Large intestine (tissue), 3 donors: ENCODE measurements around the gene GP1BA. TPM values are rescaled to one million over a fixed set of nuclear protein-coding genes. Genes with fewer than 3 reads are reported as not detected.

Experiments used
- DNase-seq, 2 donors: peaks; one replicate each; pipeline versions ENCODE4 v3.0.0 to v3.0.0-alpha.2; 2013
- H3K27ac ChIP-seq: one replicate; pipeline ENCODE4 v1.5.1; 2013; ENCODE audit warnings: low read length
- H3K27me3 ChIP-seq: 2 replicates; pipeline ENCODE4 v1.6.1; 2013; ENCODE audit warnings: low read length; ENCODE audit not compliant: control insufficient read depth, insufficient read depth
- H3K36me3 ChIP-seq: 2 replicates; pipeline ENCODE4 v1.6.1; 2013; ENCODE audit warnings: low read length; ENCODE audit not compliant: control insufficient read depth, insufficient read depth
- H3K4me1 ChIP-seq: one replicate; pipeline ENCODE4 v1.6.1; 2013; ENCODE audit warnings: low read length; ENCODE audit not compliant: control insufficient read depth, insufficient read depth
- H3K4me3 ChIP-seq: one replicate; pipeline ENCODE4 v1.5.1; 2013; ENCODE audit warnings: low read length
- H3K9me3 ChIP-seq: one replicate; pipeline ENCODE4 v1.6.1; 2013; ENCODE audit warnings: mild to moderate bottlenecking, low read depth, low read length, moderate library complexity; ENCODE audit not compliant: control insufficient read depth
- WGBS: methylation state at CpG from one replicate; pipeline ENCODE4 v1.1.5; 2013; ENCODE audit warnings: low lambda C conversion rate; ENCODE audit not compliant: insufficient coverage; 5-methylcytosine and 5-hydroxymethylcytosine counted together
- polyA plus RNA-seq: library from polyadenylated mRNA; unstranded; fragments of 120-200 nt; gene quantifications from one replicate; pipeline ENCODE4 v1.2.1, GENCODE V29; 2013

GP1BA gene
- polyA plus RNA-seq, 1 donor, result 1.5 TPM

- Histone ChIP-seq H3K4me3 (peak overlapping the region; percentile 83), H3K27ac (peak overlapping the region; percentile 89), H3K9me3 (no peaks in the 10 kb centered on the region), H3K36me3 (peaks cover 48% of the 10 kb centered on the region), H3K27me3 (no peaks in the 10 kb centered on the region), H3K4me1 (peaks cover 33% of the 10 kb centered on the region)
- no CpG with 5 or more reads among the region's 19 CpGs for WGBS
- DNase-seq, result peak in 1 of 2 donors; percentile 32
Measured at GRCh38 chr17:4938688-4939545, 6.8 kb downstream of the GP1BA start.

GRCh38 chr17:4939546-4939795 is 7.4 kb downstream of the GP1BA start:
- Histone ChIP-seq H3K9me3 (no peaks in the 10 kb centered on the region), H3K36me3 (peaks cover 53% of the 10 kb centered on the region), H3K27me3 (no peaks in the 10 kb centered on the region), H3K4me1 (peaks cover 28% of the 10 kb centered on the region), H3K27ac (peak overlapping the region; percentile 89), H3K4me3 (peak overlapping the region; percentile 83)
- no peak for DNase-seq
- no CpG with 5 or more reads among the region's 16 CpGs for WGBS

GRCh38 chr17:4939796-4940554 is 7.9 kb downstream of the GP1BA start, which contains the start of the genes RNF167 and SLC25A11:
Gene RNF167, plus strand, starts transcription at chr17:4940268. Its CDS starts 642 bp downstream, at chr17:4940910.
Gene SLC25A11, minus strand, starts transcription at chr17:4940046. Its CDS starts 136 bp downstream, at chr17:4939910.
- Histone ChIP-seq H3K27me3 (no peaks in the 10 kb centered on the region), H3K36me3 (peaks cover 58% of the 10 kb centered on the region), H3K4me1 (peaks cover 31% of the 10 kb centered on the region), H3K4me3 (peak within 1 kb of the TSS; percentile 83), H3K27ac (peak within 1 kb of the TSS; percentile 98), H3K9me3 (no peaks in the 10 kb centered on the region)
- no CpG with 5 or more reads among the region's 72 CpGs for WGBS
- peak; percentile 99 to 100 for DNase-seq

- Histone ChIP-seq H3K4me1 (peaks cover 39% of the 10 kb centered on the region), H3K36me3 (peaks cover 66% of the 10 kb centered on the region), H3K4me3 (peak overlapping the region; percentile 83), H3K27ac (peak overlapping the region; percentile 98), H3K27me3 (no peaks in the 10 kb centered on the region), H3K9me3 (no peaks in the 10 kb centered on the region)
- 6% methylated on average over 5 of the region's 29 CpGs for WGBS
- DNase-seq, result no peak
Measured at GRCh38 chr17:4940555-4941318, 8.7 kb downstream of the GP1BA start.

GRCh38 chr17:4941319-4941610 is 9.2 kb downstream of the GP1BA start:
- Histone ChIP-seq H3K9me3 (no peaks in the 10 kb centered on the region), H3K4me1 (peaks cover 42% of the 10 kb centered on the region), H3K27me3 (no peaks in the 10 kb centered on the region), H3K27ac (no peak overlapping the region), H3K4me3 (peak overlapping the region; percentile 83), H3K36me3 (peaks cover 68% of the 10 kb centered on the region)
- WGBS, result no CpG with 5 or more reads among the region's 4 CpGs
- no peak for DNase-seq

- Histone ChIP-seq H3K27me3 (no peaks in the 10 kb centered on the region), H3K4me3 (no peak overlapping the region), H3K4me1 (peaks cover 49% of the 10 kb centered on the region), H3K36me3 (peaks cover 61% of the 10 kb centered on the region), H3K9me3 (no peaks in the 10 kb centered on the region), H3K27ac (no peak overlapping the region)
- DNase-seq, result no peak
- whole genome bisulfite sequencing, result 93% methylated on average over 3 of the region's 13 CpGs
Measured at GRCh38 chr17:4942760-4943508, 10.9 kb downstream of the GP1BA start.

- H3K36me3 ChIP-seq, result peaks cover 54% of the 10 kb centered on the region
Measured at GRCh38 chr17:4944163-4944553, 12.1 kb downstream of the GP1BA start.

GRCh38 chr17:4944554-4945175 is 12.6 kb downstream of the GP1BA start:
- H3K4me1 ChIP-seq, result peaks cover 38% of the 10 kb centered on the region
- H3K27ac ChIP-seq, result peak overlapping the region; percentile 55
- H3K36me3 ChIP-seq, result peaks cover 54% of the 10 kb centered on the region
- no CpG with 5 or more reads among the region's 8 CpGs for WGBS
- no peaks in the 10 kb centered on the region for H3K27me3 ChIP-seq
- no peak for DNase-seq
- no peak overlapping the region for H3K4me3 ChIP-seq
- H3K9me3 ChIP-seq, result no peaks in the 10 kb centered on the region

More at GRCh38 chr17:4944163-4944553, 12.1 kb downstream of the GP1BA start:
- H3K9me3 ChIP-seq, result no peaks in the 10 kb centered on the region
- H3K27me3 ChIP-seq, result no peaks in the 10 kb centered on the region
- H3K27ac ChIP-seq, result no peak overlapping the region
- peaks cover 39% of the 10 kb centered on the region for H3K4me1 ChIP-seq
- WGBS, result no CpG with 5 or more reads among the region's 3 CpGs
- no peak for DNase-seq
- no peak overlapping the region for H3K4me3 ChIP-seq

- peaks cover 42% of the 10 kb centered on the region for H3K4me1 ChIP-seq
- H3K27ac ChIP-seq, result peak overlapping the region; percentile 55
- H3K36me3 ChIP-seq, result peaks cover 54% of the 10 kb centered on the region
- H3K9me3 ChIP-seq, result no peaks in the 10 kb centered on the region
- WGBS, result no CpG with 5 or more reads among the region's 7 CpGs
- DNase-seq, result peak in 1 of 2 donors; percentile 67
- no peaks in the 10 kb centered on the region for H3K27me3 ChIP-seq
- H3K4me3 ChIP-seq, result no peak overlapping the region
Measured at GRCh38 chr17:4945176-4945943, 13.3 kb downstream of the GP1BA start.
